ENCODE data around the gene ARMC6.

Gene ARMC6

GRCh38 chr19:19032420-19033175 lies 805 bp upstream of the ARMC6 start:
- Histone ChIP-seq H3K4me3 (replicated peaks; ENCODE audit: low read depth, low read length) (peak overlapping the region; percentile 93), H3K36me3 (ENCODE audit: control insufficient read depth, insufficient read depth, low read length) (peaks cover 6% of the 10 kb centered on the region), H3K27me3 (replicated peaks; ENCODE audit: control insufficient read depth, insufficient read depth, low read length) (no peaks in the 10 kb centered on the region)
- DNase-seq (ENCODE audit: extremely low read depth, insufficient read length): peak; percentile 73
- peak; percentile 18 for TF ChIP-seq CTCF (IDR thresholded peaks at IDR 0.05; ENCODE audit: insufficient read depth, low read length, poor library complexity, severe bottlenecking)

- TF ChIP-seq CTCF (IDR thresholded peaks at IDR 0.05; ENCODE audit: insufficient read depth, low read length, poor library complexity, severe bottlenecking): no peak
- H3K27me3 ChIP-seq (replicated peaks; ENCODE audit: control insufficient read depth, insufficient read depth, low read length): no peaks in the 10 kb centered on the region
- H3K36me3 ChIP-seq (ENCODE audit: control insufficient read depth, insufficient read depth, low read length): peaks cover 6% of the 10 kb centered on the region
- H3K4me3 ChIP-seq (replicated peaks; ENCODE audit: low read depth, low read length): peak overlapping the region; percentile 93
- no peak for DNase-seq (ENCODE audit: extremely low read depth, insufficient read length)
Measured at GRCh38 chr19:19033176-19033425, 302 bp upstream of the ARMC6 start.

GRCh38 chr19:19034204-19034624 lies 811 bp downstream of the ARMC6 start:
- Histone ChIP-seq H3K27me3 (replicated peaks; ENCODE audit: control insufficient read depth, insufficient read depth, low read length) (no peaks in the 10 kb centered on the region), H3K4me3 (replicated peaks; ENCODE audit: low read depth, low read length) (peak overlapping the region; percentile 69), H3K36me3 (ENCODE audit: control insufficient read depth, insufficient read depth, low read length) (peaks cover 4% of the 10 kb centered on the region)
- DNase-seq (ENCODE audit: extremely low read depth, insufficient read length): peak; percentile 62
- no peak for TF ChIP-seq CTCF (IDR thresholded peaks at IDR 0.05; ENCODE audit: insufficient read depth, low read length, poor library complexity, severe bottlenecking)

GRCh38 chr19:19039901-19040300 lies 6.5 kb downstream of the ARMC6 start:
- no peak for DNase-seq (ENCODE audit: extremely low read depth, insufficient read length)
- TF ChIP-seq CTCF (IDR thresholded peaks at IDR 0.05; ENCODE audit: insufficient read depth, low read length, poor library complexity, severe bottlenecking): no peak
- H3K36me3 ChIP-seq (ENCODE audit: control insufficient read depth, insufficient read depth, low read length): peaks cover 20% of the 10 kb centered on the region
- H3K27me3 ChIP-seq (replicated peaks; ENCODE audit: control insufficient read depth, insufficient read depth, low read length): no peaks in the 10 kb centered on the region
- H3K4me3 ChIP-seq (replicated peaks; ENCODE audit: low read depth, low read length): no peak overlapping the region

GRCh38 chr19:19040417-19040816 lies 7.0 kb downstream of the ARMC6 start:
- DNase-seq (ENCODE audit: extremely low read depth, insufficient read length): no peak
- H3K36me3 ChIP-seq (ENCODE audit: control insufficient read depth, insufficient read depth, low read length): peaks cover 20% of the 10 kb centered on the region
- TF ChIP-seq CTCF (IDR thresholded peaks at IDR 0.05; ENCODE audit: insufficient read depth, low read length, poor library complexity, severe bottlenecking): no peak
- H3K27me3 ChIP-seq (replicated peaks; ENCODE audit: control insufficient read depth, insufficient read depth, low read length): no peaks in the 10 kb centered on the region
- no peak overlapping the region for H3K4me3 ChIP-seq (replicated peaks; ENCODE audit: low read depth, low read length)

Measured in GM06990 (cell line).